ENCODE data around the gene GTPBP2. TPM values are rescaled to one million over a fixed set of nuclear protein-coding genes. Genes with fewer than 3 reads are reported as not detected.
"Not testable (repeated sequence)": the region's sequence is repeated elsewhere in the genome, so short reads cannot be mapped to it uniquely, and the experiment has no call there.

Gene GTPBP2
- polyA plus RNA-seq, 1 of the 3 experiments (the other 2 are of a cell fraction): 83.7 TPM

DNA sequence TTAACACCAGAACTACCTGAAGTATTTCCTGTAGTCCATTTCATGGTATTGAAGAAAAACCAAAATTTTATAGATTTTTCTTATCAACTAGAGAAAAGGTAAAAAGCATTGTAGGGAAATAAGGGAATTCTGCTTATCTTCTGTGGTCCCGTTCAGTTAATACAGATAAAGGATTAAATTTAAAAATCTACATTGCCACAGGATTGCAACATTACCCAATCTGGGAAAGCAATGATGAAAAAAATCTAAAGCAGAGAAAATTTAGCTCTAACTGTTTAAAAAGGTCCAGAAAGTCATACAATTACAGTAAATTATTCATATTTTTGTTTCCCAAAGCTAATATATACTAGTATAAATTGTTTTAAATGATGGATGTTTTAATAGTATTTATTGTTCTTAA, 35.1 kb downstream of the GTPBP2 start:
- Histone ChIP-seq H3F3A (replicated peaks; ENCODE audit: insufficient read depth) (peaks cover 15% of the 10 kb centered on the region), H3K36me3 (replicated peaks in 1 of 2; ENCODE audit: control insufficient read depth in 1 of 2, insufficient read depth in 2 of 2, low read length in 1 of 2) (peaks cover 16 to 70% of the 10 kb centered on the region in 2 experiments), H3K9ac (no peak overlapping the region), H3K4me3 (ENCODE audit: low read depth in 2 of 2, low read length in 1 of 2) (no peak overlapping the region), H4K20me1 (ENCODE audit: insufficient read depth) (no peaks in the 10 kb centered on the region), H3K27me3 (ENCODE audit: insufficient read depth) (no peaks in the 10 kb centered on the region), H3K4me1 (ENCODE audit: control insufficient read depth in 1 of 2, insufficient read depth in 2 of 2, low read depth in 1 of 2, low read length in 1 of 2) (no peaks in the 10 kb centered on the region), H3K27ac (ENCODE audit: low read depth in 2 of 2, low read length in 1 of 2) (no peak overlapping the region), H3K9me3 (no peaks in the 10 kb centered on the region), H3K4me2 (no peak overlapping the region), H2AFZ (ENCODE audit: low read depth) (no peak overlapping the region), H3K79me2 (ENCODE audit: insufficient read depth) (peaks cover 62% of the 10 kb centered on the region), H3K9me2 (no peaks in the 10 kb centered on the region)
- no peak for DNase-seq
- ChIA-PET CTCF (interaction anchor here (1.5 to 4.9 kb wide), 2 partner anchors 13 to 15 kb away, joined by 3 to 28 read pairs; no protein-coding TSS in a partner anchor), POLR2A (no interaction called here)
- TF ChIP-seq CHD2 (IDR thresholded peaks at IDR 0.05; ENCODE audit: low read length, partially characterized antibody) (no peak), CTCF (IDR thresholded peaks at IDR 0.05) (no peak), JUND (IDR thresholded peaks at IDR 0.05) (no peak), TAF1 (IDR thresholded peaks at IDR 0.05; ENCODE audit: borderline replicate concordance, low read depth, low read length) (no peak), YY1 (IDR thresholded peaks at IDR 0.05; ENCODE audit: low read depth) (no peak), NRF1 (IDR thresholded peaks at IDR 0.05; ENCODE audit: low read depth, low read length) (no peak), RXRA (IDR thresholded peaks at IDR 0.05; ENCODE audit: borderline replicate concordance, low read depth) (no peak), RAD21 (IDR thresholded peaks at IDR 0.05; ENCODE audit: low read length) (no peak), FOSL2 (IDR thresholded peaks at IDR 0.05; ENCODE audit: borderline replicate concordance, low read depth) (no peak), MEF2A (IDR thresholded peaks at IDR 0.05; ENCODE audit: borderline replicate concordance, low read depth) (no peak), EZH2phosphoT487 (IDR thresholded peaks at IDR 0.05; ENCODE audit: borderline replicate concordance, low read depth) (no peak), SIN3A (IDR thresholded peaks at IDR 0.05; ENCODE audit: borderline replicate concordance, low read depth, low read length) (no peak), FOXM1 (IDR thresholded peaks at IDR 0.05; ENCODE audit: low read depth) (no peak), TEAD4 (IDR thresholded peaks at IDR 0.05; ENCODE audit: borderline replicate concordance, insufficient read depth) (no peak), ELF1 (IDR thresholded peaks at IDR 0.05) (no peak), GABPA (IDR thresholded peaks at IDR 0.05; ENCODE audit: low read depth) (no peak)
- TF ChIP-seq, protein P1, sequence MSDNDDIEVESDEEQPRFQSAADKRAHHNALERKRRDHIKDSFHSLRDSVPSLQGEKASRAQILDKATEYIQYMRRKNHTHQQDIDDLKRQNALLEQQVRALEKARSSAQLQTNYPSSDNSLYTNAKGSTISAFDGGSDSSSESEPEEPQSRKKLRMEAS (IDR thresholded peaks at IDR 0.05; ENCODE audit: low read depth): no peak
- 94% methylated on average over 1 of the region's 1 CpG for WGBS (ENCODE audit: low lambda C conversion rate)

- ChIA-PET CTCF (interaction anchor here (4.4 kb wide), 1 partner anchor 19 kb away, joined by 22 read pairs; no protein-coding TSS in a partner anchor), POLR2A (interaction anchor here (0.6 kb wide), 1 partner anchor 104 kb away, joined by 5 read pairs; no protein-coding TSS in a partner anchor)
- not testable (repeated sequence) for H3K4me3 ChIP-seq (ENCODE audit: low read depth in 2 of 2, low read length in 1 of 2); H4K20me1 ChIP-seq (ENCODE audit: insufficient read depth); H3F3A ChIP-seq (replicated peaks; ENCODE audit: insufficient read depth); H3K27me3 ChIP-seq (ENCODE audit: insufficient read depth); H3K4me2 ChIP-seq; H3K9me3 ChIP-seq; H3K4me1 ChIP-seq (ENCODE audit: control insufficient read depth in 1 of 2, insufficient read depth in 2 of 2, low read depth in 1 of 2, low read length in 1 of 2); H3K27ac ChIP-seq (ENCODE audit: low read depth in 2 of 2, low read length in 1 of 2); H3K9ac ChIP-seq; H2AFZ ChIP-seq (ENCODE audit: low read depth); DNase-seq; H3K9me2 ChIP-seq
- Histone ChIP-seq H3K79me2 (ENCODE audit: insufficient read depth) (peaks cover 71% of the 10 kb centered on the region), H3K36me3 (replicated peaks in 1 of 2; ENCODE audit: control insufficient read depth in 1 of 2, insufficient read depth in 2 of 2, low read length in 1 of 2) (peaks cover 36 to 80% of the 10 kb centered on the region in 2 experiments)
- WGBS (ENCODE audit: low lambda C conversion rate): 100% methylated on average over 1 of the region's 1 CpG
These were observed 39.5 kb downstream of the GTPBP2 start for GRCh38 chr6:43589564-43589963.

All from SK-N-SH (cell line).